HG03432 (cell line): ENCODE data around the gene UMAD1.

Source experiments
- ATAC-seq: cut with Tn5 transposase; IDR thresholded peaks from one replicate; pipeline ENCODE4 v1.9.1; 2021; ENCODE audit warnings: mild to moderate bottlenecking, moderate library complexity; ENCODE audit not compliant: unreplicated experiment

The UMAD1 gene

DNA sequence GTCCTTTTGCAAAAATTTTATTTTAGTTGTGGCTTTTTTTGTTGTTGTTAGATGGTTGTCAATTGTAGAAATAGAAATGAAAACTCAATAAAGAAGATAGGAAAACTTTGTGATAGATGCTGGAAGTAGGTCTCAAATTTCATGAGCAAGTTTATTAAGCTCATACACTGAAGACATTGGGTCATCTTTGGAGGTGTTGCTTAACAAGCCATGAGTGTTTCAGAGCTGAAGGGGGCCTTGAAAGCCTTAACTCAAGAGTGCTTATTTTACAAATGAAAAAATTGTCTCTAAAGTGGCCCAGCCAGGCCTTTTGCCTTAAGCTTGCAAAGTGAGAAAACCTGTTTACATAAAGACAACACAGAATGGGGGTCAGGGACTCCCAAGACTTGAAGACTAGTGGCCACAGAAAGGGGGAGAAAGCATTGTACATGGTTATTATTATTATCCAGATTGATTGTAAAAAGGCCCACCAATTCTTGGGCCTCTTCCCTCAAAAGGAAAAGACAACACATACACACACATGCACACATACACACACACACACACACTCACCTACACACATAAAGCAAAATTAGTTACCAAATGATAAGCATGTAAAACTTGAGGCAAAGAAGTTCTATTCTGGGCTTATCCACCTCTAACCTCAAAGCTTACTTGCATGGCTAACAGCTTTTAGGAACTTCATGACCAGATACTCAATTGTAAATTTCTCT, 278.3 kb downstream of the UMAD1 start:
- ATAC-seq = no peak

DNA sequence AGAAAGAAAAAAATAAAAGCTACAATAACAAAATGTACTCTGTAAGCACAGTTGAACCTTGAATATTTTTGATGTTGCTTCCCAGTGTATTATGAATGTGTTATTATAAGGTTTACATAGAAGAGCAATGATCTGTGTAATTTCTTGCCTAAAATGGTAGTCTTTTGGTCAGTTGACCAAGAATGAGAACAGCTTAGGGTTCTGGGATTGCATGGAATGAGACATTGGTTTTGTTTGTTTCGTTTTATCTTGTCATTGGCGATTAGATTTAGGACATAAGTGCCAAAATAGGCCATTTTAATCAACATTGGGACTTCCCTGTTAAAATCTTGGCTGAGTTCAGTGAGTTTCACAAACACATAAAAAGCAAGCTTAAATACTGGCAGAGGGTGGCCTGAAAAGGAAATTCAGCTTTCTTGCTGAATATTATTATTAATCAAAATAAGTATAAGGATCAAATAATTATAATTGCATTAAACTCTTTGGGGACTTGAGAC, 278.9 kb downstream of the UMAD1 start:
- no peak for ATAC-seq

DNA sequence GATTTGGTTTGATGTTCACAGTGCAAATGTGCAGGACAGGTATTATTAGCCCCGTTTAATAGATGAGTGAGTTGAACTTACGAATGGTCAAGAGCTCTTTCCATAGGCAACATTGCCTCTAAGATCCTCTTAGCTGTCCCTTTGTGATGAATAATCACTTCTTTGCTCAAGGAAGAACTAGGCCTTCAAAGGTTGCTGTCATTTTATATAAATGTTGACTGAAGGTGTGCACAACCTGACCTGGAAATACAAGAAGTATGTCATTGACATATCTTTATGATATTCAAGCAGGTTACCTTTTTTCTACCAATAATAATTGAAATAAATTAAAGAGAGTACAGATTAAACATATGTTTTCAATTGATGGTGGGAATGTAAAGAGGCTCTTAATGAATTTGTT, 279.5 kb downstream of the UMAD1 start:
- ATAC-seq = no peak

DNA sequence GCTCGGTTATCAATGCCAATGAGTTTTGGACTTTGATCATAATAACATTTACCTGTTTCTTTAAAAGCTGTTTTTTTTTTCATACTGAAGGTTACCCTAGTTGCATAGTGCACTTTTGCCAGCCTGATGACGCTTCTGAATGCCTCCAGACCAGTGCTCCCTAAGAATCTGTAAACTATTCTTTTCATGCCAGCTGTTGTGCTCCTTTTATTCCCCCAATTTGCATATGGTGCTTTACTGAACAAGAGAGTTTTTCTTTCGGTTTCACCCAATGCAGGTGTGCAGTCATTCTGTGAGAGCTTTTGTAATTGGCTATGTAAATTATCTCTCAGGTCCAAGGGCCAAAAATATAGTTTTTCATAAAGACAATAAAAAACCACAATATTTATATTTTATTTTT, 279.9 kb downstream of the UMAD1 start:
- peak; percentile 94 for ATAC-seq

DNA sequence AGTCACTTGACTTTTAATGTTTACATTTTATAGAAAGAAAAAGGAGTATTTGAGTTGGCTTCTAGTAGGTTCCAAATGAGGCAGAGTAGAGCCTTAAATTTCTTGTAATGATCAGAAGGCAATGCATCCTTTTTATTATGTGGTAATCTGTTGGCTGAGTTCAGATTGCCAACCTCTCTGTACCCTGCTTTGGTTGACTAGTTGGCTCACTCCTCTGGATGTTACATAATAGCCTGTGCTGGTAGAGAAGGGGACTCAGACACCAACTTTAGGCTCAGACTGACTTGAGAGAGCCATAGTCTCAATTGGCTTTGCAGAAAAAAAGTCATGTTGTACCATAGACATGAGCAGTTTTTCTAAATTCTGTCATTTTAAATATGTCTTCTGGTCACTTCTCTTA, 281.3 kb downstream of the UMAD1 start:
- no peak for ATAC-seq

DNA sequence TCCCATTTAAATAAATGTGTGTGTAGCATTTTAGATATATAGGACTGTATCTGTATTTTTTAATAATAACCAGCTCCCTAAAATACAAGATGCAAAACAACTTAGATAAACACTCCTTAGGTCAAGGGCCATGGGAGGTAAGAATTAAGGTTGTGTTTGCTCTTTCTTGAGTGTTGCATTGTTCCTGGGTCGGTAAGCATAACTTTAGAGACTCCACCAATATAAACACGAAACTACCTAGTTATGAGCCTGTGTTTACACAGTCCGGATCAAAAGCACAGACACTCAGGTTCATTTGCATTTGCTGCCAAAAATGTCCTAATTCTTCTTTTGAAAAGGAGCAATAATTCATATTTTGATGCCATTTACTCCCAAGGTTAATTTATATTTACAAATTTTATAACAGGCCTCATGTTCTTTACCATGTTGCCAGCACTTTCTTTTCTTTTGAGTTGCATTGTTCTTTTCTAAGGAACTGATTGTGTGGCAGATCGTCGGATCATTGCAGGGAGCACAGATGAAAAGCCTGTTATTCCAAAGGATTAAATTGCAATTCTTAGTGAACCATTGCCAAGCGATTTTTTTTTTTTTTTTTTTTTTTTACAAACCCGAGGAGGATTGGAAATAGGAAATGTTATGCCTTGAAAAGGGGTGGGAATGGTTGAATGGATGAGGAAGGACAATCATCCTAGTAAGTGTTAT, 282.3 kb downstream of the UMAD1 start:
- ATAC-seq = no peak

DNA sequence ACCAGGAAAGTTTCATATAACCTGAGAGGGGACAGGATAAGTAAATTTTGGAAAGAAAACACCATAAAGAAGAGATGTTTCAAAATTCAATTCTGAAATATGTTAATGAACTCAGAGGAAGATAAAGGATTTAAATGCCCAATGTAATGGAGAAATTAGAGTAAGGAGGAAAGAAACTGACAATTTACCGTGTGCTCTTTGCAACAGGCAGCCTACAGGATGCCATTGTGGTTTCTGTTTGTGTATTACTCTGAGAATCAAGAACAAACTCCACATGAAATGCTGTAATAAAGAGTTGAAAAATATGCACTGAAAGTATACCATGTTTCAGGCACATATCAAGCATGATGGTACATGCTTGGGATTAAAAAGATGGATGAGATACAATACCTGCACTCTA, 283.3 kb downstream of the UMAD1 start:
- no peak for ATAC-seq

DNA sequence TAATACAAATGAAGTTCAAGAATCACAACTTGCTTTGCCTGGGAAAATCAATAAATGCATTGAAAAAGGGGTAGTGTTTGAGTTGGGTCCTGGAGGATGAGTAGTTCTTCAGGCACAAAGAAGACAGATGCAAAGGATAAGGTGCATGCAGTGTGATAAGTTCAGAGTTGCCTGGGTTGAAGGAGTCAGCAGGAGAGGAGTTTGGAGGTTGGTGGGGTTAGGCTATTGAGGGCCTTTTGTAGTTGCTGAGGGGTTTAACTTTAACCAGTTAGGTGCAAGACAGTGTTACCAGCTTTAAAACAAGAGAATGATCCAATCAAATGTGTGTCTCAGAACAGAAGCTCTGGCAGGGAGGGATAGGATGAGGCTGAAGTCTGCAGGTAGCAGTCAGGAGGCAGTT, 283.8 kb downstream of the UMAD1 start:
- no peak for ATAC-seq
